WTC11 (cell line): ENCODE data around the gene PDPK1.

ENCODE experiments used
- ATF1 ChIP-seq: sonication (generic); formaldehyde crosslinking; IDR thresholded peaks from 2 replicates; pipeline ENCODE4 v1.8.1; 2023; ENCODE audit warnings: mild to moderate bottlenecking, moderate library complexity, missing genetic modification reagents
- ATF2 ChIP-seq: sonication (generic); formaldehyde crosslinking; IDR thresholded peaks from 2 replicates; pipeline ENCODE4 v1.8.1; 2022; ENCODE audit warnings: low read depth, missing genetic modification reagents, borderline replicate concordance
- ATF3 ChIP-seq: sonication (generic); formaldehyde crosslinking; conservative IDR thresholded peaks from 2 replicates; pipeline ENCODE4 v1.8.1; 2022; ENCODE audit warnings: mild to moderate bottlenecking, missing genetic modification reagents
- CREM ChIP-seq: sonication (generic); formaldehyde crosslinking; IDR thresholded peaks from 2 replicates; pipeline ENCODE4 v1.8.1; 2022; ENCODE audit warnings: mild to moderate bottlenecking, missing genetic modification reagents, moderate library complexity
- CTCF ChIP-seq: fragments of 200-600 bp; IDR thresholded peaks from 2 replicates; pipeline ENCODE4 v1.8.0; 2022; ENCODE audit warnings: antibody characterized with exemption
- E2F5 ChIP-seq: sonication (generic); formaldehyde crosslinking; IDR thresholded peaks from 2 replicates; pipeline ENCODE4 v1.8.1; 2022; ENCODE audit warnings: mild to moderate bottlenecking, moderate library complexity, missing genetic modification reagents
- FOXJ3 ChIP-seq: sonication (generic); formaldehyde crosslinking; IDR thresholded peaks from 2 replicates; pipeline ENCODE4 v1.9.0; 2021; ENCODE audit warnings: missing genetic modification reagents, mild to moderate bottlenecking, borderline replicate concordance
- FOXP4 ChIP-seq: sonication (generic); formaldehyde crosslinking; IDR thresholded peaks from 2 replicates; pipeline ENCODE4 v1.8.0; 2022; ENCODE audit warnings: mild to moderate bottlenecking, missing genetic modification reagents
- KAT7 ChIP-seq: sonication (generic); formaldehyde crosslinking; IDR thresholded peaks from 2 replicates; pipeline ENCODE4 v1.8.1; 2023; ENCODE audit warnings: missing genetic modification reagents, mild to moderate bottlenecking, borderline replicate concordance
- MAX ChIP-seq: sonication (generic); formaldehyde crosslinking; IDR thresholded peaks from 2 replicates; pipeline ENCODE4 v1.8.0; 2022; ENCODE audit warnings: mild to moderate bottlenecking, missing genetic modification reagents
- MYBL2 ChIP-seq: sonication (generic); formaldehyde crosslinking; IDR thresholded peaks from 2 replicates; pipeline ENCODE4 v1.8.1; 2023; ENCODE audit warnings: mild to moderate bottlenecking, moderate library complexity, missing genetic modification reagents
- SP1 ChIP-seq: sonication (generic); formaldehyde crosslinking; conservative IDR thresholded peaks from 2 replicates; pipeline ENCODE4 v1.8.1; 2022; ENCODE audit warnings: missing genetic modification reagents
- USF2 ChIP-seq: sonication (generic); formaldehyde crosslinking; IDR thresholded peaks from 2 replicates; pipeline ENCODE4 v1.8.1; 2023; ENCODE audit warnings: mild to moderate bottlenecking, missing genetic modification reagents, moderate library complexity
- ZBTB43 ChIP-seq: sonication (generic); formaldehyde crosslinking; IDR thresholded peaks from 2 replicates; pipeline ENCODE4 v1.8.1; 2023; ENCODE audit warnings: mild to moderate bottlenecking, missing genetic modification reagents

- no peak for TF ChIP-seq CTCF
- TF ChIP-seq MYBL2 (CRISPR knock-in tag): no peak
- TF ChIP-seq MAX (CRISPR knock-in tag): no peak
- no peak for TF ChIP-seq SP1 (CRISPR knock-in tag)
- no peak for TF ChIP-seq FOXJ3 (CRISPR knock-in tag)
- no peak for TF ChIP-seq USF2 (CRISPR knock-in tag)
- no peak for TF ChIP-seq ZBTB43 (CRISPR knock-in tag)
- no peak for TF ChIP-seq ATF3
- TF ChIP-seq E2F5 (CRISPR knock-in tag): no peak
- no peak for TF ChIP-seq CREM (CRISPR knock-in tag)
- no peak for TF ChIP-seq ATF2
- no peak for TF ChIP-seq ATF1 (CRISPR knock-in tag)
- TF ChIP-seq FOXP4 (CRISPR knock-in tag): no peak
- no peak for TF ChIP-seq KAT7
Measured at GRCh38 chr16:2598133-2598641, 60.4 kb downstream of the PDPK1 start.
